ENCODE data around the gene GLTP. TPM values are rescaled to one million over a fixed set of nuclear protein-coding genes. Genes with fewer than 3 reads are reported as not detected.

The GLTP gene
- total RNA-seq, 1 donor from 2014 or later, result 45.6 TPM

Other genes with a start within 250 kb of the GLTP start
- 0.13 and 0.26 TPM in 2 replicates for gene FAM222A, start 166.7 kb downstream of the GLTP start, total RNA-seq
- gene TRPV4, start 47.1 kb downstream of the GLTP start, total RNA-seq, result 1.4 and 2.4 TPM in 2 replicates
- gene TCHP, start 19.7 kb upstream of the GLTP start, total RNA-seq, result 5.2 and 5.4 TPM in 2 replicates
- gene GIT2, start 115.8 kb upstream of the GLTP start, total RNA-seq, result 28.6 and 35.1 TPM in 2 replicates
- gene ANKRD13A, start 118.9 kb upstream of the GLTP start, total RNA-seq, result 46.1 and 63.8 TPM in 2 replicates
- 11.9 and 15.4 TPM in 2 replicates for gene C12orf76, start 168.0 kb upstream of the GLTP start, total RNA-seq
- 4.3 and 5.3 TPM in 2 replicates for gene IFT81, start 243.8 kb upstream of the GLTP start, total RNA-seq

All from dermis microvascular lymphatic vessel endothelial cell (primary cell).